GM18951 (cell line): Measurements from ENCODE around the gene DBNDD1.
"Not testable (repeated sequence)": the region's sequence is repeated elsewhere in the genome, so short reads cannot be mapped to it uniquely, and the experiment has no call there.

ENCODE experiments used
- POLR2A ChIP-seq: IDR thresholded peaks from 4 replicates; pipeline ENCODE4 v1.6.1; 2011; ENCODE audit warnings: mild to moderate bottlenecking; ENCODE audit not compliant: insufficient read length, insufficient read depth; ENCODE audit errors: extremely low read depth
- in situ Hi-C: fragments of 300-500 bp; cut with MboI; formaldehyde crosslinking; loops from one replicate; pipeline ENCODE4 v1.12.0; 2022; ENCODE audit warnings: low sequenced_read_pairs, mixed read lengths, inconsistent platforms; ENCODE audit not compliant: unreplicated experiment

The DBNDD1 gene

GRCh38 chr16:90012991-90013745, 6.1 kb downstream of the DBNDD1 start:
- TF ChIP-seq POLR2A = no peak
- in situ Hi-C loops = no loop called here

DNA sequence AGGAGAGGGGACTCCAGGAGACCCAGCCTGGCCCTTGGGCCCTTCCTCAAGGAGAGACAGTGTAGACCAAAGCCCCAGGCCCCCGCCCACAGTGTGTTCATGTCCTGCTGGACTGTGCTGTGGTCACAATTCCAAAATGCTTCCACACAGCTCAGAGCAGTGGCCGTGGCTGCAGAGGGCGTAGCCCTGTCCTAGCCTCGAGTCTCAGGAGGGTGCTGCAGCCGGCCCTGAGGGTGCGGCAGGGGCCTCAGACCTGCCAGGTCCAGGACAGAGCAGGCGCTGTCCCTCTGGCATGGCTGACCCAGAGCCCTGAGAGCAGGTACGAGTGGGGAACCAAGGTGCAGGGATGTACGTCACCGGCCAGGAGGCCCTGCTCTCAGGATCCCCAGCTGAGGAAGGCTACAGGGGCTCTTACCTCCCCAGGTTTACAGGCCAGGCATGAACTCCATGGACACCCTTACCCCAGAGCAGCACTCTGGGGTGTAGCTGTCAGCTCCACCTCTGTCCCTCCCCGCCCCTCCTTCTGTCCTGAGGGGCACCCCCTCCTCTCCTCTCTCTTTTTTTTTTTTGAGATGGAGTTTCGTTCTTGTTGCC, 7.3 kb downstream of the DBNDD1 start:
- in situ Hi-C loops = no loop called here
- no peak for TF ChIP-seq POLR2A

- TF ChIP-seq POLR2A = no peak
- in situ Hi-C loops = no loop called here
These were observed 7.8 kb downstream of the DBNDD1 start for GRCh38 chr16:90011508-90011819.

- in situ Hi-C loops = no loop called here
These were observed 8.4 kb downstream of the DBNDD1 start for GRCh38 chr16:90010676-90011507.

DNA sequence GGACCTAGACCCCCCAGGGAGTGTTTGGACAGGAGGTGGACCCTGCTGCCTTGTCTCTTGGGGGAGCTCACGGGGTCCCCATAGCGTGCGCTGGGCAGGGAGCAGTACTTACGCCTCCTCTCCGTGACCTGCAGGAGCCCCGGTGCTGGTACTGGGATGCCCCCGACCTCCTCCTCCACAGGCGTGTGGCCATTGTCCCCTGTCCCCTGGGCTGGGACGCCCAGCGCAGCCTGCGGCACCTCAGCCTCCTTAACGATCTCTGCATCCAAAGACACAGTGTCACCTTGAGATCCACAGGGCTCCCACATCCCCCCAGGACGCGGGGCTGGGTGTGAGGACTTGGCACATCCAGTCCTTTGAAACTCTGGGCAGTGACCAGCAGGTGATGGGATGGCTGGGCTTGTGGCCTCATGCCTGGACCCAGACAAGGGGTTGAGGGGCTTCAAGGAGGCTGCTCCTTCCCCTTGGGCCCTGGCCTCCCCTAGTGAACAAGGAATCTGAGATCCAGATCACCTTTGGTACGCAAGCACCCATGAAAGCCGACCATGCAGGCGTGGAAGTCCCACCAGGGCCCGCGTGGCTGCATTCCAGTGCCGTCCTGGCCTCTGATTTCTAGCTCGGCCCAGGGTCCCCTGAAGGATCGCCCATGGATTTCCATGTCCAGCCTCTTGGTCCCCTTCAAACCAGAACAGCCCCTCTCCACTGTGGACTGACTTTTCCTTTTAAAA, 9.9 kb downstream of the DBNDD1 start:
- no peak for TF ChIP-seq POLR2A
- in situ Hi-C loops = no loop called here

More at GRCh38 chr16:90010676-90011507, 8.4 kb downstream of the DBNDD1 start:
- no peak for TF ChIP-seq POLR2A

- in situ Hi-C loops = no loop called here
- no peak for TF ChIP-seq POLR2A
These were observed 10.5 kb downstream of the DBNDD1 start for GRCh38 chr16:90008708-90009145.

DNA sequence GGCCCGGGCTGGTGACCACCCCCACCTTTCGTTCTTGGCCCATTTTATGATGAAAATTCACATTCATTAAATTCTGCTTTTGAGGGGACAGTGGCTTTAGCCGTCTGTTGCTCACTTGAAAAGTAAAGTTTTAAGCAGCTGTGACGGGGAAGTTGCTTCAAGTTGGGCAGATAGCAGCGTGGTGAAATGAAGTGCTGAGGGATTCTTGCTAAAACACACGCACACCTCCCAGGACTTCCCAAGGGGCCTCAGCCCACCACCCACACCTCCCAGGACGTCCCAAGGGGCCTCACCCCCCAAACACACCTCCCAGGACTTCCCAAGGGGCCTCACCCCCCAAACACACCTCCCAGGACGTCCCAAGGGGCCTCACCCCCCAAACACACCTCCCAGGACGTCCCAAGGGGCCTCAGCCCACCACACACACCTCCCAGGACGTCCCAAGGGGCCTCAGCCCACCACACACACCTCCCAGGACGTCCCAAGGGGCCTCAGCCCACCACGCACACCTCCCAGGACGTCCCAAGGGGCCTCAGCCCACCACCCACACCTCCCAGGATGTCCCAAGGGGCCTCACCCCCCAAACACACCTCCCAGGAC, 11.5 kb downstream of the DBNDD1 start:
- in situ Hi-C loops = not testable (repeated sequence)

GRCh38 chr16:90007015-90007414, 12.2 kb downstream of the DBNDD1 start:
- no peak for TF ChIP-seq POLR2A
- in situ Hi-C loops = no loop called here

DNA sequence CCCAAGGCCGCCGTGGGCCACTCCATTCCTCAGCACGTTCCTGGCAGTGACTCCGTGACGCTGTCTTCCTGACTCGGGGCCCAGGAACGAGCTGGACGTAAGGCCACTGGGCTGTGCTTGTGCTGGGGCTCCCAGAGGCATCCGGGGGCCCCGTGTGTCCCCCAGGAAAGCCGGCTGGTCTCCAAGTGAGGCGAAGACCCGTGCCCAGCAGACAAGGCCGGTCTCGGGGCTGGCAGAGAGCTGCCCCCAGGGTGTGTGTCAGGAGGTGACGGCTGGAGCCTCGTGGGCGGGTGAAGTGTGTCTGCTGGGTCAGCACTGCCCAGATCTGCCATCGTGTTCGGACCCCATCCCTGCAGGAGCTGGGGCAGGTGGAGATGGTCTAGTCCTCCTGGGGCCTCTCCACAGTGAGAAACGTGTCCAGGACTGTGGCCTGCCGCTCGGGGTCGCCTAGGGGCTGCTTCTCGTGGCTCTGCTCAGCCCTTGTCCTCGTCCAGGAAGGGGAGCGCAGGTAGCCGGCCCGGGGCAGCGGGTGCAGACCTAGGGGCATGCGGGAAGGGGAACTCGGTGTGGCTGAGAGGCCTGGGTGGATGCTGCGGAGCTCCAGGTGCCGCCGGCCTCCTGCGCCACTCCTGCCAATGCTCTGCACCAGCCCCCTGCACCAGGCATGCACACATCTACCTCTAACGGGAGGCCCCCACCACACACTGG, 13.1 kb downstream of the DBNDD1 start:
- TF ChIP-seq POLR2A = no peak
- in situ Hi-C loops = no loop called here

GRCh38 chr16:90004577-90004976, 14.7 kb downstream of the DBNDD1 start:
- in situ Hi-C loops = no loop called here
- TF ChIP-seq POLR2A = no peak

DNA sequence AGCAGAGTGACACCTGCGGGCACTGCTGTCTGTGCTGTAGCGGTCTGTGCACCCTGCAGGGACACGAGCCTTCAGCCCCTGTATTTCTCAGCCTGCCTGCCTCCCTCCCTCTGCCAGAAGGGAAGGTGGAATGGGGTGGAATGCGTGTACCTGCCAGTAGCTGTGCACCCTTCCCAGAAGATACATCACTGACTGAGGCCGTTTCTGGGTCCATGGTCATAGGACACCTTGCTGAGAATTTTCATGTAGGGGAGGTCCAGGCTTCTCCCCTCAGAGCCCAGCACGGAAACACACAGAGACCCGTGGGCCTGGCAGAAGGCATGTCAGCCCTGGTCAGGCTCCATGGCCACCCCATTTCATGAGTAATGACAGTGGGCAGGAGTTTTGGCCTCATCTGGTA, 16.5 kb downstream of the DBNDD1 start:
- in situ Hi-C loops = no loop called here
- TF ChIP-seq POLR2A = no peak

- TF ChIP-seq POLR2A = no peak
- in situ Hi-C loops = no loop called here
These were observed 17.3 kb downstream of the DBNDD1 start for GRCh38 chr16:90001761-90002503.
